NCI-H1436 (cell line): ENCODE data around the gene NAV2.

ENCODE experiments used
- DNase-seq: peaks from one replicate; lab custom pipeline; 2025; lab: John Stamatoyannopoulos, UW

The NAV2 gene

GRCh38 chr11:20042045-20042639 lies 329.5 kb downstream of the NAV2 start:
- DNase-seq, result no peak

DNA sequence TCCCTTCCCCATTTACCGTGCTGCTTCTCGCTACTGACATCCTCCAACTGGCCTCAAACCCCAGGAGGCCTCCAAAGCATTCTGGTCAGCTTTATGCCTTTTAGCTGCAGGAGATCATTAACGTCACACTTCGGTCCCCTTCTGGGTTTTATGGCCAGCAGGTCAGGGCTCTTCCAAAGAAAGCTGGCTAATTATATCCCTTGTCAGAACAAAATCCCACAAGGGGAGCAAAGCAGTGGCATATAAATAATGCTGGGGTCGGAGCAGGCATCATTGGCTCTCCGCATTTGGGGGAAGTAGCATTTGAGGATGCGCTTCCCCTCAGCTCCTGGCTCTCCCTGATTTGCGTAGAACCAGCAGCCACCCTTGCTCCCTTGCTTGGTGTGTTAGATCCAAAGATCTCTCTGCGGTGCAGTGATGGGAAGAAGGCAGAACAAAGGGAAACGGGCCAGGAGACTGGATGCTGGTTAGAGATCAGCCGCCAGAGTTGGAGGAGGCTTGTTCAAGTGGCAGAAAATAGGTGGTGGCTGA lies 330.2 kb downstream of the NAV2 start:
- DNase-seq, result no peak

DNA sequence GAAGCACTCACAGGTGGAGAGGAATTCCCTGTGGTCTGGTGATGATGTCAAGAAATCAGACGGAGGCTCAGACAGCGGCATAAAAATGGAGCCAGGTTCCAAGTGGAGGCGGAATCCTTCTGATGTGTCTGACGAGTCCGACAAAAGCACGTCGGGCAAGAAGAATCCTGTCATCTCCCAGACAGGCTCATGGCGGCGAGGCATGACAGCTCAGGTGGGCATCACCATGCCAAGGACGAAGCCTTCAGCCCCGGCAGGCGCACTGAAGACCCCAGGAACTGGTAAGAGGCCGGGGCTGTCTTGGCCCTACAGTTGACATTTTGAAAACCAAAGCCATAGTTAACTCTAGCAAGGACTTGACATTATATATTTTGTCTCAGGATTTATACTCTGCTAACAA lies 331.4 kb downstream of the NAV2 start:
- no peak for DNase-seq

- no peak for DNase-seq
Observed at GRCh38 chr11:20045098-20045688, 332.6 kb downstream of the NAV2 start.

- no peak for DNase-seq
Observed at GRCh38 chr11:20046416-20046815, 333.8 kb downstream of the NAV2 start.

GRCh38 chr11:20047006-20047768 lies 334.6 kb downstream of the NAV2 start:
- DNase-seq, result no peak

DNA sequence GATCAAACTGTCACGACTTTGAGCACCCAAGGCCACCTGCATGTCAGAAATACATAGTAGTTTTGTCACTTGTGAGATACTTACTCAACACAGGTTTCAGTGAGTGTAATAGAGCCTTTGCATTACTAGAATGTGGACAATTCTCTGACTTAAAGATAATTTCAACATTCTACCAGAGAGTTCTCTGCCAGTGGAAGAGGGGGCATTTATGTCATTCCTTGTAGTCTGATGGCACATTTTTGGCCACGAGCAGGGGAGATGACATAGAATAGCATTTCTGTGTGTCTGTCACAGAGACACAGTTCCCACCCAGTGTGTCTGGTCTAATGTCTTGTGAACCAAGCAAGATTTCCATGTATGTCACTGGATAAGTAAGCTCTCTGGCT lies 335.1 kb downstream of the NAV2 start:
- no peak for DNase-seq

GRCh38 chr11:20048246-20048645 lies 335.6 kb downstream of the NAV2 start:
- DNase-seq, result no peak

DNA sequence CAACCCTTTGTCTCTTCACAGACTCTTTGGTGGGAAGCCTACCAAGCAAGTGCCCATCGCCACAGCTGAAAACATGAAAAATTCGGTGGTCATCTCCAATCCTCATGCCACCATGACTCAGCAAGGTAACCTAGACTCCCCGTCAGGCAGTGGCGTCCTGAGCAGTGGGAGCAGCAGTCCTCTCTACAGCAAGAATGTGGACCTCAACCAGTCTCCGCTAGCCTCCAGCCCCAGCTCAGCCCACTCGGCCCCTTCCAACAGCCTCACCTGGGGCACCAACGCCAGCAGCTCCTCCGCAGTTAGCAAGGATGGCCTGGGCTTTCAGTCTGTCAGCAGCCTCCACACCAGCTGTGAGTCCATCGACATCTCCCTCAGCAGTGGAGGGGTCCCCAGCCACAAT lies 336.1 kb downstream of the NAV2 start:
- DNase-seq, result no peak

- DNase-seq, result no peak
Observed at GRCh38 chr11:20049231-20049630, 336.6 kb downstream of the NAV2 start.

GRCh38 chr11:20050048-20050447 lies 337.4 kb downstream of the NAV2 start:
- DNase-seq, result no peak

DNA sequence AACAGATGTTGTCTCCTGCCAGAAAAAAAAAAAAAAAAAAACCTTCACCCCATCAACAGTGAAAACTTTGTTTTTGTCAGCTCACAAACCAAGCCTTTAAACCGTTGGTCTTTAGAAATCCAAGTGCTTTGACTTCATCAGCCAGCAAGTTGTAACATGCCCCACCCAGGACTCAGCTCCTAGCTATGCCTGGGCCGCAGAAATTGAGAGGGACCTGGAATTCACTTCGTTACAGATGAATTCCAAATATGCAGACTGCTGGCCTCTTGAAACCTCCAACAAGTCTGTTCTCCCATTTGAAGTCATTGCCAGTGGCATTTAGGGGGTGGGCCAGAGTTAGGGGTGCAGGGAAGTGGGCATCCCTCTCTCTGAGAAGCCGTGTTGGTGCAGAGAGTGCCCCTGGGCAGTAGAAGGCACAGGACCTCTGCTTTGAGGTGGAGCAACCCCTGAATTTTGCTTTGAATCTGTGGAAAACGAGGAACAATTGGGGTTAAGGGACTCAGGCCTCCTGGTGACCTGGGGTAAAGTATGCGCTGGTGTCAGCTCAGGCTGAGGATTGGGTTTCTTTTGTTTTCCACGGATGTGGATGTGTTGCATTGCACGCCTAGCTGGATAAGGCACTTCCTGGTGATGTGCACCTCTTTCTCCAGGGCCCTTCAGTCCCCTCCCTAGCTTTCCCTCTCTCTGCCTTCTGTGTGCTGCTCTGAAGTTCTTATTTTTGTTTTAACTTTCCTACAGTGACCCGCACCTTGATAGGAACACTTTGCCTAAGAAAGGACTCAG lies 338.1 kb downstream of the NAV2 start:
- DNase-seq, result no peak

- no peak for DNase-seq
Observed at GRCh38 chr11:20051469-20052399, 339.1 kb downstream of the NAV2 start.

GRCh38 chr11:20053572-20053971 lies 340.9 kb downstream of the NAV2 start:
- DNase-seq, result no peak

DNA sequence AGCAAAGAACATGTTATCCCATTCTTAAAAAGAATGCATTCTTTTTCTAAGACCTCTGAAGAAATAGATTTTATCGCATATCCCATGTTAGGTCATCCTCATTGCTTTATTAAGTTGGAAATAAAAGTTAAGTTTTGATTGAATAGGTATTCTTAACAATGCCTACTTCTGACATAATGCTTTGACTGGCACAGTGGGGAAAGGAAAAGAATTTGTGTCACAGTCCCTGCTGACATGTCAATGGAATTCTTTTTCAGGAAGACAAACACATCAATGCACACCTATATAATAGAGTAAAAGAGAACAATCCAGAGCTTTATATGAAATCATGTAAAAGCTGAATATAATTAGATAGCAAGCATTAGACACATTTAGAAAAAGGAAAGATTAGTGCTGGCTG lies 341.9 kb downstream of the NAV2 start:
- no peak for DNase-seq

GRCh38 chr11:20055312-20055711 lies 342.7 kb downstream of the NAV2 start:
- no peak for DNase-seq

DNA sequence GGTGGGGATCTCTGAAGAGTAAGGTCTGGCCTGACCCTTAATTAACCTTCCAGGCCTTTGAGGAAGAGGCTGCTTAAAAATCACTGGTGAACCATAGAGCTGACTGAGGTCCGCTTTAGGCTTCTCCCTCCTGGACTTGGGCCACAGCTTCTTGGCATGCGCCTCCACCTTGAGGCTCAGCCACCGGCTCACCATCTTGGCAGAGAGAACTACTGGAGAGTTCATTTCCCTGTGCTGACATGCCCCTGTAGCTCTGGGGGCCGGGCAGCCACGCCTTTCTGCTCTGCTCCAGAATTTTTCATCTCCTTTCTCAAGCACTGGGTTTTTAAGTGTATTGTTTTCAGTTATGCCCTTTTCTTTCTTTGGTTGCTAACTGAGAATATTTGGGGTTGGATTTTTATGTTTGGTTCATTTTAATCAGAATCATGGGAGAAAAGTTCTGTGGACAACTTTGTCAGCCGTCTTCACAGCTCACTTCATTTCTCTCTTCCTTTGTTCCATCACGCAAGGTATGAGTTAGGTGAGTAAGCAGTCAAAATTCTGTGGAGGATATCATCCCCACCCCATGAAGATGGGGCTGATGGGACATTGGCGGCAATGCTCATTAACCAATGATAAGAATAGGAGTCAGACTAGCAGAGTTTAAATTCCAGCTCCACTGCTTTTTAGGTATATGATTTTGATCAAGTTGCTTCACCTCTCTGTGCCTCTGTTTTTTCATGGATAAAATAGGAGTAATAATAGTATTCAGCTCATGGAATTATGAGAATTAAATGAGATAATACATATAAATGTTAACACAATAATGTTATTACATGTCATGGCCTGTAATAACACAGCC lies 343.7 kb downstream of the NAV2 start:
- no peak for DNase-seq

DNA sequence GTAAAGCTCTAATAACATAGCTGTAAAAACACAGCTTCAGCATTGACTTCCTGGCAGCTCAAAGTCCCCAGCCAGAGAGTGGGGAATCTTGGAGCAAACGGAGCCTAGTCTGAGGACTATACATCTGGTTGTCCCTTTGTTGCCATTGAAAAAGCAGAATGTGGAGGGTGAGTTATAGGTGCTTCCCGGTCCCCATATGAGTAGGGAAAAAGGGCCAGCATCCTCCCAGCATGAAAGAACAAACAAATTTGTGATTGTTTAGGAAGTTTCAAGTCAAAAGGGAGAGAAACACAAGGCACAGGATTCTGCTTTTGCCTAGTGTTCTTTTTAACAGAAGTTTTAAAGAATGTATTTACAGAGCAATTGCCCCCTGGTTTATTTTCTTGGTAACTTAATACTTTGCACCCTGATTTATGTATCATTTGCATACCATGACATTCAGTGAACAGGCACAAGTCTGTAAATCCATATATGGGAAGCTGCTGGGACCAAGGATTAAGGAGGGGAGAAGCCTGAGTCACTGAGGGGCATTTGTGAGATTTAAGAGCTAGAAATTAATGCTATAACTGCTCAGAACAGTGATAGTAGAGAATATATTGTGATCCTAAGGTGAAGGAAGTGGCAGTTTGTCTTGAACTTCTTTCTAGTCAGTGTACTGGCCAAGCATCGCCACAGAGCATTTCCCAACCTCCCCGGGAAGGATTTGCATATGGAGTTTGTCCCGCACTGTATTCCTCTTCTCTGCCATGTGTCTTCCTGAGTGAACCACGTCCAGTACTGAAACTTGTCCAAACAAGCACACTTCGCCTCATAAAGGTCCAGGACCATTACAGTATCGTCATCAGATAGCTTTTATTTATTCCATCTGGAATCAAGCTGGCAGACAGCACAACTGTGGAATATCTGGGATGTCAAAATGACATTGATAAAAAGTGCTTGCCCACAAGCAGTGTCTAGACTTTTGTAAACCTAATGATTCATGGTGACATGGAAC lies 344.6 kb downstream of the NAV2 start:
- DNase-seq, result no peak

GRCh38 chr11:20058749-20059458 lies 346.3 kb downstream of the NAV2 start:
- no peak for DNase-seq
